IMR-90 (cell line): Measurements from ENCODE around the gene GABRD.

ENCODE experiments used
- CEBPB ChIP-seq: IDR thresholded peaks from 2 replicates; pipeline ENCODE4 v1.6.1; 2012; ENCODE audit warnings: low read depth, low read length, improper control_type of control experiment
- CTCF ChIP-seq: conservative IDR thresholded peaks from 2 replicates; pipeline ENCODE4 v1.5.1; 2012; ENCODE audit warnings: mild to moderate bottlenecking, low read depth, low read length, improper control_type of control experiment

GRCh38 chr1:1989102-1989542 is 30.0 kb upstream of the GABRD start:
- TF ChIP-seq CTCF (no peak), CEBPB (no peak)
